Measurements from ENCODE around the gene TCERG1L.

DNA sequence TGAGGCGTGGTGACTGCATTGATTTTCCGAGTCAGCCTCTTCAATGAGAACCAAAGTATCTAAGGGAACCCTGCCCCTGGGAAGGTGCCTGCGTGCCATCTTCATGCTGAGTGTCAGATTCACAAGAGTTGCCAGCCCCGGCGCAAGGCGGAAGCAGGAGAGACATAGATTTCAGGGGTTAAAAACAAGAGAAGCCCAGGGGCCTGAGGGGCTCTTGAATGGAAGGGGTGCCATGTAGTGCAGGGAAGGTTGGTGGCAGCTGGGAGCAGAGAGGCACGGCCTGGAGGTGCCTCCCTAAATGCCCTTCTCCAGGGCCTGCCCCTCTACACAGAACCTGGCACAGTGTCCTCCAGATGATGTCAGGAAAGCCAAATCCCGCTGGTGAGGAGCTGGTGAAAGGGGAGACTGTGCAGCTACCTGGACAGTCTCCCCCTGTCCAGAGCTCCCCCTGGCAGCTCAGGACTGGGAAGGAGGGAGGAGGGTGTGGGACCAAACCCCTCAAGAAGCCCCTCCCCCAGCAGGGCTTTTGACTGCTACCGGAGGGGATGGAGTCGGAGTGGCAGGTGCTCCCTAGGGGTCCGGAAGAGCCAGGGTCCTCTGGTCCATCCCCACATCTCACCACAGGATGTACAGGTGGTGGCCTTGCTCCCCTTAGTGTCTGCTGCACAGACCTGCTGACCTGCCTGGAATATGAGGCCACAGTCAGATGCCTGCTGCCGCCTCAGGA, 137.9 kb downstream of the TCERG1L start:
- no peak for TF ChIP-seq CTCF (IDR thresholded peaks at IDR 0.05)
- no peak for TF ChIP-seq POLR2A (IDR thresholded peaks at IDR 0.05)

Data from body of pancreas (tissue), 4 donors.